Osteocyte (in vitro differentiated cells): ENCODE measurements around the gene UCHL5. TPM values are rescaled to one million over a fixed set of nuclear protein-coding genes. Genes with fewer than 3 reads are reported as not detected.

Experiments used
- DNase-seq: peaks from one replicate; pipeline ENCODE4 v3.0.0; 2021; ENCODE audit warnings: mixed read lengths; ENCODE audit not compliant: unreplicated experiment; ENCODE audit errors: extremely low spot score
- H3K27ac Mint-ChIP-seq: one replicate; pipeline ENCODE4 v1.8.0; 2021; ENCODE audit warnings: mild to moderate bottlenecking, mixed read lengths; ENCODE audit not compliant: unreplicated experiment
- H3K27me3 Mint-ChIP-seq: one replicate; pipeline ENCODE4 v1.8.0; 2021; ENCODE audit warnings: mixed read lengths; ENCODE audit not compliant: unreplicated experiment
- H3K36me3 Mint-ChIP-seq: one replicate; pipeline ENCODE4 v1.8.0; 2021; ENCODE audit warnings: mixed read lengths; ENCODE audit not compliant: unreplicated experiment
- H3K4me1 Mint-ChIP-seq: one replicate; pipeline ENCODE4 v1.8.0; 2021; ENCODE audit warnings: mixed read lengths; ENCODE audit not compliant: unreplicated experiment
- H3K4me3 Mint-ChIP-seq: one replicate; pipeline ENCODE4 v1.8.0; 2021; ENCODE audit warnings: mild to moderate bottlenecking, moderate library complexity, mixed read lengths; ENCODE audit not compliant: unreplicated experiment
- H3K9me3 Mint-ChIP-seq: one replicate; pipeline ENCODE4 v1.8.0; 2021; ENCODE audit warnings: mixed read lengths; ENCODE audit not compliant: unreplicated experiment
- CTCF ChIP-seq: fragments of 200-600 bp; sonication (generic); IDR thresholded peaks from 2 replicates; pipeline ENCODE4 v1.5.0; 2021; ENCODE audit warnings: antibody characterized with exemption, mild to moderate bottlenecking, moderate library complexity
- total RNA-seq: library from RNA; stranded (reverse); gene quantifications from 2 replicates; pipeline ENCODE4 v1.2.1, GENCODE V29; 2021

Gene UCHL5
- total RNA-seq, 1 donor from 2014 or later, result 26.7 TPM

DNA sequence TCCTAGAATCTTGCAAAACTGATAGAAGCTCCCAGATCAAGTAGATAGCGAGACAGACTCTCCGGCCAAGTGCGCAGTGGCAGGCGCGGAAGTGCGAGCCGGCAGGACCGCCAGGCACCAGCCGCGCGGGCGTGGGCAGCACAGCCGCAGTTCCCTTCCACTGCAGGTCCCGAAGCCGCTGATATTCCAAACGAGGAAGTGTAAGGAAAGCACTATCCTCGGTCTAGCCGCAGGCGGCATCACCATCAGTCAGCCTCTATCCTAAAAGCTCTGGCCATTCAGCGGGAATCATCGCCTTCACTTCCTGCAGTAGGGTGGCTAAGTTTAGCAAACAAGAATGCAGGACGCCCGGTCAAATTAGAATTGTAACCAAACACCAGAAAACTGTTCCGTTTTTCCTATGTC is 45.3 kb upstream of the UCHL5 start:
- Mint-ChIP-seq H3K4me1 (peaks cover 28% of the 10 kb centered on the region), H3K27me3 (no peaks in the 10 kb centered on the region), H3K9me3 (no peaks in the 10 kb centered on the region), H3K27ac (peak overlapping the region; percentile 90), H3K4me3 (peak overlapping the region; percentile 90), H3K36me3 (peaks cover 3% of the 10 kb centered on the region)
- no peak for TF ChIP-seq CTCF
- peak; percentile 85 for DNase-seq

DNA sequence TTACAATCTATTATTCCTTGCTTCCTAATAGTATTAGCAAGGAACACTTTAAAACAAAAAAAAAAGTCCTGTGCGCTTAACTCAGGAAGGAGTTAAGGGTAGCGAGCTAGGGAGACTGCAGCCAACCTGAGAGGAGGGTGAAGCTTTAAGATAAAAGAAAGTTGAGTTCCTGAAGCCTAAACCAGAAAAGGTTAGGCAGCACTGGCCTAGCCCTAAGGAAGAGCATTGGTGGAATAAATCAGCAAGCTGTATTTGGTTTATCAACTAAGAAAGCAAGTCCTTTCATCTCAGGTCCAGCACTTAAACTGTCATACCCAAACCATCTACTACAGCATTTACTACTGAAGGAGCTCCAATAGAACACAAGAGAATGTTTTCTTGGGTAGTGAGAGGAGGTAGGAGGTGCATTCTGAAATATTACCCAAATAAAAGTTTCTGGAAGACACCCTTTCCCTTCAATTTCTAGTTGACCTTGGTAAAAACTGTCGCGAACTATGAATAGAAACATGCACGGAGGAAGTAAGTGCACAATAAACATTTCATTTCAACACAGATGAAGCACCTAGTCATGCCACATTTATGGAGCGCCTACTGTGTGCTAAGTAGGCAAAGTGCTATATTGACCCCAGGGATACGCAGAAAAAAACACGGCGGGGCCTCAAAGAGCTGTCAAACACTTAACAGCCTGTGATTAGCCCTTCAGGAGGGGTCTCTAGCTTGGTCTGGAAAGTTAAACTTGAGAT is 44.8 kb upstream of the UCHL5 start:
- Mint-ChIP-seq H3K9me3 (no peaks in the 10 kb centered on the region), H3K27me3 (no peaks in the 10 kb centered on the region), H3K4me1 (peaks cover 28% of the 10 kb centered on the region), H3K36me3 (peaks cover 4% of the 10 kb centered on the region), H3K27ac (peak overlapping the region; percentile 90), H3K4me3 (peak overlapping the region; percentile 90)
- no peak for TF ChIP-seq CTCF
- no peak for DNase-seq

GRCh38 chr1:193102662-193103061 is 43.5 kb upstream of the UCHL5 start:
- no peak for TF ChIP-seq CTCF
- Mint-ChIP-seq H3K36me3 (peaks cover 11% of the 10 kb centered on the region), H3K27me3 (no peaks in the 10 kb centered on the region), H3K4me3 (no peak overlapping the region), H3K9me3 (no peaks in the 10 kb centered on the region), H3K27ac (peak overlapping the region; percentile 35), H3K4me1 (peaks cover 28% of the 10 kb centered on the region)
- DNase-seq, result no peak

- Mint-ChIP-seq H3K36me3 (peaks cover 42% of the 10 kb centered on the region), H3K4me3 (no peak overlapping the region), H3K4me1 (no peaks in the 10 kb centered on the region), H3K9me3 (no peaks in the 10 kb centered on the region), H3K27ac (no peak overlapping the region), H3K27me3 (no peaks in the 10 kb centered on the region)
- DNase-seq, result no peak
- TF ChIP-seq CTCF, result no peak
Measured at GRCh38 chr1:193094112-193094511, 35.0 kb upstream of the UCHL5 start.

- no peaks in the 10 kb centered on the region for H3K9me3 Mint-ChIP-seq
- H3K27ac Mint-ChIP-seq, result no peak overlapping the region
- H3K27me3 Mint-ChIP-seq, result no peaks in the 10 kb centered on the region
- no peak for DNase-seq
- peaks cover 7% of the 10 kb centered on the region for H3K4me1 Mint-ChIP-seq
- H3K36me3 Mint-ChIP-seq, result peaks cover 16% of the 10 kb centered on the region
- no peak for TF ChIP-seq CTCF
- H3K4me3 Mint-ChIP-seq, result no peak overlapping the region
Measured at GRCh38 chr1:193090865-193091264, 31.7 kb upstream of the UCHL5 start.
